Left ventricle myocardium inferior (tissue), 1 donor: Measurements from ENCODE around the gene CEP44. TPM values are rescaled to one million over a fixed set of nuclear protein-coding genes. Genes with fewer than 3 reads are reported as not detected.

Experiments
- DNase-seq: peaks from one replicate; pipeline ENCODE4 v3.0.0-alpha.2; 2020
- H3K27ac ChIP-seq: fragments of 200-600 bp; replicated peaks from 2 replicates; pipeline ENCODE4 v1.8.0; 2021
- H3K27me3 ChIP-seq: fragments of 200-600 bp; 2 replicates; pipeline ENCODE4 v1.8.0; 2021; ENCODE audit warnings: low read depth
- H3K36me3 ChIP-seq: fragments of 200-600 bp; 2 replicates; pipeline ENCODE4 v1.8.0; 2021
- H3K4me1 ChIP-seq: fragments of 200-600 bp; 2 replicates; pipeline ENCODE4 v1.8.0; 2021
- H3K4me3 ChIP-seq: fragments of 200-600 bp; 2 replicates; pipeline ENCODE4 v1.8.0; 2021; ENCODE audit warnings: mild to moderate bottlenecking, moderate library complexity
- H3K9me3 ChIP-seq: fragments of 200-600 bp; replicated peaks from 2 replicates; pipeline ENCODE4 v1.8.0; 2021
- CTCF ChIP-seq: fragments of 200-600 bp; IDR thresholded peaks from 2 replicates; pipeline ENCODE4 v1.8.0; 2021; ENCODE audit warnings: antibody characterized with exemption, mild to moderate bottlenecking, borderline replicate concordance
- intact Hi-C: fragments of 100-400 bp; cut with micrococcal nuclease; formaldehyde crosslinking; loops from one replicate; pipeline ENCODE4 v1.11.0; 2022
- total RNA-seq: library from RNA; stranded (reverse); fragmentation: NEBNext Ultra II Directional; extraction: Animal tissue kit (Norgen Biotek cat#: 25700); gene quantifications from one replicate; pipeline ENCODE4 v1.2.1, GENCODE V29; 2021
- donor health status: DM: no; HTN: yes; CAD: no; lungs with severe emphysema.

The CEP44 gene
- total RNA-seq, 1 donor from 2014 or later, result 11.2 TPM

GRCh38 chr4:174248407-174248806, 35.3 kb upstream of the CEP44 start:
- H3K9me3 ChIP-seq, result no peaks in the 10 kb centered on the region
- DNase-seq, result no peak
- H3K4me3 ChIP-seq, result no peak overlapping the region
- peaks cover 3% of the 10 kb centered on the region for H3K36me3 ChIP-seq
- intact Hi-C loops, result no loop called here
- H3K27ac ChIP-seq, result no peak overlapping the region
- TF ChIP-seq CTCF, result no peak
- H3K27me3 ChIP-seq, result no peaks in the 10 kb centered on the region
- peaks cover 15% of the 10 kb centered on the region for H3K4me1 ChIP-seq

DNA sequence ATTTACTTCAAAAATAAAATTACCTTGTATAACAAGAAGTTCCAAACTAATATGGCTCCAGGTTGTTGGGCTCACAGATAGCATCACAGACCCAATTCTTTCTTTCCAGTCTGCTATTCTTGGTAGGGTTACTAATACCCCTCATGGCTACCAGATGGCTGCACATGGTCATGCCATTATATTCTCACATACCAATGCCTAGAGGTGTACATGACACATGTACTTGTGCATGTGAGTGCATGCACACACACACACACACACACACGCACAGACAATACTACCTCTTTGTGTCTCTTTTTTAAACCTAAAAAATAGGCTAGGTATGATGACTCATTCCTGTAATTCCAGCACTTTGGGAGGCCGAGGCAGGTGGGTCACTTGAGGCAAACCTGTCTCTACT, 31.3 kb upstream of the CEP44 start:
- no peak for TF ChIP-seq CTCF
- DNase-seq, result no peak
- Histone ChIP-seq H3K4me1 (peaks cover 31% of the 10 kb centered on the region), H3K36me3 (peaks cover 14% of the 10 kb centered on the region), H3K27ac (no peak overlapping the region), H3K27me3 (no peaks in the 10 kb centered on the region), H3K4me3 (no peak overlapping the region), H3K9me3 (no peaks in the 10 kb centered on the region)
- intact Hi-C loops, result no loop called here

- Histone ChIP-seq H3K4me1 (peaks cover 19% of the 10 kb centered on the region), H3K36me3 (peaks cover 26% of the 10 kb centered on the region), H3K27ac (no peak overlapping the region), H3K4me3 (no peak overlapping the region), H3K9me3 (no peaks in the 10 kb centered on the region), H3K27me3 (no peaks in the 10 kb centered on the region)
- TF ChIP-seq CTCF, result no peak
- intact Hi-C loops, result no loop called here
- DNase-seq, result no peak
Observed at GRCh38 chr4:174254613-174255012, 29.1 kb upstream of the CEP44 start.

- peaks cover 24% of the 10 kb centered on the region for H3K36me3 ChIP-seq
- intact Hi-C loops, result no loop called here
Observed at GRCh38 chr4:174255374-174255773, 28.3 kb upstream of the CEP44 start.

DNA sequence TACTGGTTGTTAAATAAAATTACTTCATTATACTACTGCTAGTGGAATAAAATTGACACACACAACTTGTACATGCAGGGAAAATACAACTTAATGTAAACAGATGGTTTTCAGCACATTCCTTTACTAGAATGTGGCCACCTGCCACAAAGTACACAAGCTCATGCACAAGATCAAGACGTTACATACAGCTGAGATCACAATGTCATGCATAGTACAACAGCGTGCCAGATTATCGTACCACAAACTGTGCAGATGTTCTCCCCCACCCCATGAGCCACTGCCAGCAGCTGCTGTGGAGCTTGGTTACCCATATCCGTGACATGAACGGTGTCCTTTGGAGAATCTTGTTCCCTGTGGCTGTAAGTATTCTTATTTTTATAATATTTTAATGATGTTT, 27.9 kb upstream of the CEP44 start:
- no peak for DNase-seq
- H3K27me3 ChIP-seq, result no peaks in the 10 kb centered on the region
- H3K4me3 ChIP-seq, result no peak overlapping the region
- intact Hi-C loops, result no loop called here
- H3K9me3 ChIP-seq, result no peaks in the 10 kb centered on the region
- no peak for TF ChIP-seq CTCF
- no peak overlapping the region for H3K27ac ChIP-seq
- H3K4me1 ChIP-seq, result peaks cover 31% of the 10 kb centered on the region
- H3K36me3 ChIP-seq, result peaks cover 24% of the 10 kb centered on the region

More at GRCh38 chr4:174255374-174255773, 28.3 kb upstream of the CEP44 start:
- H3K4me3 ChIP-seq, result no peak overlapping the region
- H3K27me3 ChIP-seq, result no peaks in the 10 kb centered on the region
- no peak for TF ChIP-seq CTCF
- no peaks in the 10 kb centered on the region for H3K9me3 ChIP-seq
- DNase-seq, result no peak
- H3K27ac ChIP-seq, result no peak overlapping the region
- H3K4me1 ChIP-seq, result peaks cover 27% of the 10 kb centered on the region

DNA sequence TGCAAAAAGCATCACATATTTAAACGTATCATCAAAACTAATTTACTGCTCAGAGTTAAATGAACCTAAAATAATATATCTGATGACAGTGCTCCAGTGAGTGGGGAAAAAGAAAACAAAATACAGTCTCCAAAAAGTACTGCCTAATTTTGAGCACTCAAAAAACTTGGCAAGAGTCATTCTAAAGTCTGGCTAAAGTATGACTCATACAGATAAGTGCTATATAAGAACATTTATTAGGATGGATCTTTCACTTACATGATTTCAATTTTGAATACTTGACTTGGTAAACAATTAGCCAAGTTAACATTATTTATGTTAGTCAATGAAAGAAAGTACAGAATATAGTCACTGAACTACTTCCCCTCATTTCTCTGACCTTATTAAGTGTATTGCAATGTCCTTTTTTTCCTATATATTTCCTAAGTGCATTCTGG, 27.4 kb upstream of the CEP44 start:
- H3K36me3 ChIP-seq, result peaks cover 24% of the 10 kb centered on the region
- DNase-seq, result no peak
- H3K4me1 ChIP-seq, result peaks cover 34% of the 10 kb centered on the region
- no peak for TF ChIP-seq CTCF
- intact Hi-C loops, result no loop called here
- no peaks in the 10 kb centered on the region for H3K27me3 ChIP-seq
- no peak overlapping the region for H3K4me3 ChIP-seq
- no peaks in the 10 kb centered on the region for H3K9me3 ChIP-seq
- H3K27ac ChIP-seq, result no peak overlapping the region
